GM21825 (cell line): ENCODE results near the gene ZNF506.
A peak's percentile ranks its signal among the peaks of the same experiment; 100 is the strongest.
"Not testable (repeated sequence)": the region's sequence is repeated elsewhere in the genome, so short reads cannot be mapped to it uniquely, and the experiment has no call there.

Experiments
- ATAC-seq: cut with Tn5 transposase; IDR thresholded peaks from one replicate; pipeline ENCODE4 v1.9.1; 2021; ENCODE audit warnings: mild to moderate bottlenecking, moderate library complexity; ENCODE audit not compliant: unreplicated experiment

The ZNF506 gene

GRCh38 chr19:19781791-19782190 lies 39.8 kb downstream of the ZNF506 start:
- ATAC-seq: not testable (repeated sequence)

GRCh38 chr19:19778666-19779065 lies 42.9 kb downstream of the ZNF506 start:
- no peak for ATAC-seq

GRCh38 chr19:19777692-19778091 lies 43.9 kb downstream of the ZNF506 start:
- ATAC-seq: no peak

GRCh38 chr19:19776206-19777008 lies 45.1 kb downstream of the ZNF506 start:
- ATAC-seq: peak; percentile 99

- no peak for ATAC-seq
Observed at GRCh38 chr19:19775891-19776205, 45.7 kb downstream of the ZNF506 start.

GRCh38 chr19:19774354-19775033 lies 47.1 kb downstream of the ZNF506 start:
- ATAC-seq: no peak

- ATAC-seq: not testable (repeated sequence)
Observed at GRCh38 chr19:19771963-19772362, 49.6 kb downstream of the ZNF506 start.

GRCh38 chr19:19769971-19770370 lies 51.6 kb downstream of the ZNF506 start:
- ATAC-seq: not testable (repeated sequence)

- no peak for ATAC-seq
Observed at GRCh38 chr19:19758164-19758563, 63.4 kb downstream of the ZNF506 start.

GRCh38 chr19:19752760-19753403 lies 68.7 kb downstream of the ZNF506 start:
- ATAC-seq: no peak

- no peak for ATAC-seq
Observed at GRCh38 chr19:19751846-19752245, 69.7 kb downstream of the ZNF506 start.

- ATAC-seq: no peak
Observed at GRCh38 chr19:19750842-19751790, 70.4 kb downstream of the ZNF506 start.

GRCh38 chr19:19749908-19750841 lies 71.4 kb downstream of the ZNF506 start:
- ATAC-seq: no peak

GRCh38 chr19:19749117-19749907 lies 72.2 kb downstream of the ZNF506 start:
- no peak for ATAC-seq

GRCh38 chr19:19748249-19748938 lies 73.2 kb downstream of the ZNF506 start:
- no peak for ATAC-seq

- no peak for ATAC-seq
Observed at GRCh38 chr19:19747357-19748220, 74.0 kb downstream of the ZNF506 start.
